OCI-M2 (cell line): Measurements from ENCODE around the gene HOXA6.

Experiments
- DNase-seq: peaks from one replicate; lab custom pipeline; 2025; ENCODE audit not compliant: unreplicated experiment; lab: John Stamatoyannopoulos, UW

The HOXA6 gene

GRCh38 chr7:27152816-27153442 is 5.4 kb upstream of the HOXA6 start:
- no peak for DNase-seq

DNA sequence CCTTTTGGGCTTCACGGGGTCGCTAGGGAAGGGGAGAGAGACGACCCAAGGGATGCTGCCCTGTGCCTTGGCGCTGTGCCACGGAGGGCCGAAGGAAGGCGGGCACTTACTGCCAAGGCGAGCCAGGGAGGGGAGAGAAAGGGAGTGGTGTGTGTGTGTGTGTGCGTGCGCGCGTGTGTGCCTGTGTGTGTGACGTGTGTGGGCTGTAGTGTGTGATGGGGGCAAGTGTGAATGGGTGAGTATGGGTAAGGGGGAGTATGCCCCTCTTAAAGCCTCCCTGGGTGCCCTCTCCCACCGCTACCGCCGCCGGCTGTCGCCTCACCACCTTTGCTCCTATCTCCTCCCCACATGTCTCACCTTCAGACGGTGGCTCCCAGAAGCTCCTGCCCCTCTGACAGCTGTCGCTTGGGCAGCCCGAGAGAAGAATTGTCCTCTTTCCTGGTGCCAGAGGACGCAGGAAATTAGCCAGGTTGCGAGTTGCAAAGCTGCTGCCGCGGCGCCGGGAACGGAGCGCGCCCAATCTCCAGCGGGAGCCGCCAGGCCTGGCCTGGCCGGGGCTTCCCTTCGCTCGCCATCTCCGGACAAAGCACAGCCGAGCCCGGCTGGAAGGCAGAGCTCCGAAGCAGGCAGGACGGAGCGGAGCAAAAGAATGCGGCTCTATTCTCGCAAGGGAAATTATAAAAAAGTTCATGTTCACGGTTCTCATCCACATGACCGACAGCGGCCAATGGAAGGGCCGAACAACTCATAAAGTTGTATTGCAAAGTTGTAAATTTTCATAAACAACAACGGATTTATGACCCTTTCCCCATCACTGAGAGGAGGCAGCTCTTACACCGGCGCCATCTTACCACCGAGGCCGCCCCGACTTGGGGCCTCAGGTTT is 4.6 kb upstream of the HOXA6 start, which contains the start of gene HOXA3:
TSS of gene HOXA3 (minus strand) at position 653 of the 885 bp plus-strand sequence. CDS start 41,943 bp downstream, outside the sequence.
- no peak for DNase-seq

- DNase-seq = no peak
These were observed 3.9 kb upstream of the HOXA6 start for GRCh38 chr7:27151341-27151930.

GRCh38 chr7:27150568-27151340 is 3.2 kb upstream of the HOXA6 start:
- DNase-seq = no peak

- DNase-seq = no peak
These were observed 2.4 kb upstream of the HOXA6 start for GRCh38 chr7:27149842-27150567.

DNA sequence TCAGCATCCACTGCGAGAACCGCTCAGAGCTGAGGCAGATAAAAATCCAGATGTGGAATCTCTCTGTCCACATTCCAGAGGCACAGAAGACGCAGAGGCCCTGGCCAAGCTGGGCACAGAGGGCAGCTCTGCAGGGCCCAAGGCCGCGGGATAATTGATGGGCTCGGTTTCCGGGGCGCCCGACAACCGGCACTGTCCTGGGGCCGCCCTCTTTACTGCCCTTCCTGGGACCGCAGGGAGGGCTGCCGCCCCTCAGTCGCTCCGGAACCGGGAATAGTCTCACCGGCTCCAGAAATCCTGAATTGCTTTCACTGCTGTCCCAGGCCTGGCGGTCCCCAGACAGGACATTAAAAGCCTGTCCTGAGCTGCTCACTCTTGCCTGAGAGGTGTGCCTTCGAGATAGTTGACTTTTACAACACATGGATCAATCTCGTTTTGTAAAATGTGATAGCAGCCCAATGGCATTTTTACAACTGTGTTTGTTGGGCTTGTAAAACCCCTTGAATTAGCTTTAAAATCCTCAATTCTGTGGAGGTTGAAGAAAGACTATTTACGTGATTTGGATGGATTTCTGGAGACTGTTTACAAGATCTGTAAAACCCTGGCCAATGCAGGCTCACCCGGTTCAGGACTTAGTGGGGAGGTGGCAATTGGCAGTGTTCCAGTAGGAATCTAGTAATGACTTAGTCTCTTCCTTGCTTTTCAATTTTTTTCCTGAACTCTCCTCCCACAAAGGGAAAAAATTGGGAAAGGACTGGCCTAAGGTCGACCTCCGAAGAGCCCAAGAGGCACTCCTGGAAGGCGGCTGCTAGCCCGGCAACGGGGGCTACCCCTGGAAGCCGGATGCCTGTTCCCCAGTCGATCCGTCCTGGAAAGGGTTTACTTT is 1.4 kb upstream of the HOXA6 start:
- no peak for DNase-seq

GRCh38 chr7:27148031-27148755 is 619 bp upstream of the HOXA6 start:
- no peak for DNase-seq

DNA sequence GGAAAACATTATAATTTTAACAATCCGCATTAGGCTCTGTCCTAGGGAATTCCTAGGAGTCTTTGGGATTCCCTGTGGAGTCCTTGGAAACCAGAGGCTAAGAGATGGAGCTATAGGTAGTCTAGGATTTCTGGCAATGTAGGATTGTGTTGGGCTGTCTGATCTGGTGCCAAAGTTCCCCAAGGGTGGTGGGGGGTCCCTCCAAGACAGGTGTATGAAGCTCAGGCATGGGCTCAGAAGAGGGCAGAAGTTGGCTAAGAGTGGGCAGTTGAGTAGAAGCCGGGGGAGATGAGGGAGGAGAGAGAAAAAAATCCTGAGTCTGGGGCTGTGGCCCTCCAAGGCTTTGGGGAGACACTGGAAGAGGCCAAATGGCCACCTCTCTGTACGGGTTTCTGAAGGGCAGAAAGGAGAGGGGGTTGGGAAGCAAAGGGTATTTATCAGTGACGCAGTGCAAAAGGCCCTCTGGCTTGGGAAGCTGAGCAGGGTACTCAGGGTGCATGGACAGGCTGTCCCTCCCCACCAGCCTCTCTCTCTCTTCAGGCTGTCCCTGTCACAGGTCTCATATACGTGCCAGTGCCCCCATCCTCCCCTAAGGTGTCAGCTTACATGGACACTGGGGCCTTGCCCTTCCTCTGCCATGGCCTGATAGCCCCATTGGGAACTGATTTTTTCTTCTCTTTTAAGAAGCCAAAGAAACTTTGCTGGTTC is 929 bp downstream of the HOXA6 start:
- DNase-seq = no peak

- DNase-seq = no peak
These were observed 1.6 kb downstream of the HOXA6 start for GRCh38 chr7:27145914-27146412.

DNA sequence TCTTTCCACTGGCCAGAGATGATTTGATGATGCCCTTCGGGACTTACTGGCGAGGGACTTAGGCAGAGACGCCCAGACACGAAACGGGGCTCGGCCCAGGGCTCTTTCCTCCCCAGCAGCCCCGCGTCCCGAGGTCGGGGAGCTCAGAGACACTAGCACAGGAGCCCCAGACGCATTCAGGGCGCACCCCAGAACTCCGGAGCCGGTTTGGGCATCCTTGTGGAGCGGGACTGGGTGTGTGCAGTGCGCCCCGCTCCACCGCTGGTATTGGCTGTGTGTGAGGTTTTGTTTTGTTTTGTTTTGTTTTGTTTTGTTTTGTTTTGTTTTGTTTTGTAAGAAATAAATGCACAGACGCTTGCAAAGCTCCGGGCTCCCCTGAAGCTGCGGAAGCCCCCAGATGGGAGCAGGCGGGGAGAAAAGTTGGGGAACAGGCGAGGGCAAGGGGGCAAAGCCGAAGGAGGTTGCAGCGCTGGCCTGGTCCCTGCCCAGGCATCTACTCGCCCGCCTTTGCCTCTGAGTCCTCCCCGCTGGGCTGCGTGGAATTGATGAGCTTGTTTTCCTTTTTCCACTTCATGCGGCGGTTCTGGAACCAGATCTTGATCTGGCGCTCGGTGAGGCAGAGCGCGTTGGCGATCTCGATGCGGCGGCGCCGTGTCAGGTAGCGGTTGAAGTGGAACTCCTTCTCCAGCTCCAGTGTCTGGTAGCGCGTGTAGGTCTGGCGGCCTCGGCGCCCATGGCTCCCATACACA is 2.2 kb downstream of the HOXA6 start:
- DNase-seq = no peak

GRCh38 chr7:27144781-27145164 is 2.8 kb downstream of the HOXA6 start:
- DNase-seq = no peak

DNA sequence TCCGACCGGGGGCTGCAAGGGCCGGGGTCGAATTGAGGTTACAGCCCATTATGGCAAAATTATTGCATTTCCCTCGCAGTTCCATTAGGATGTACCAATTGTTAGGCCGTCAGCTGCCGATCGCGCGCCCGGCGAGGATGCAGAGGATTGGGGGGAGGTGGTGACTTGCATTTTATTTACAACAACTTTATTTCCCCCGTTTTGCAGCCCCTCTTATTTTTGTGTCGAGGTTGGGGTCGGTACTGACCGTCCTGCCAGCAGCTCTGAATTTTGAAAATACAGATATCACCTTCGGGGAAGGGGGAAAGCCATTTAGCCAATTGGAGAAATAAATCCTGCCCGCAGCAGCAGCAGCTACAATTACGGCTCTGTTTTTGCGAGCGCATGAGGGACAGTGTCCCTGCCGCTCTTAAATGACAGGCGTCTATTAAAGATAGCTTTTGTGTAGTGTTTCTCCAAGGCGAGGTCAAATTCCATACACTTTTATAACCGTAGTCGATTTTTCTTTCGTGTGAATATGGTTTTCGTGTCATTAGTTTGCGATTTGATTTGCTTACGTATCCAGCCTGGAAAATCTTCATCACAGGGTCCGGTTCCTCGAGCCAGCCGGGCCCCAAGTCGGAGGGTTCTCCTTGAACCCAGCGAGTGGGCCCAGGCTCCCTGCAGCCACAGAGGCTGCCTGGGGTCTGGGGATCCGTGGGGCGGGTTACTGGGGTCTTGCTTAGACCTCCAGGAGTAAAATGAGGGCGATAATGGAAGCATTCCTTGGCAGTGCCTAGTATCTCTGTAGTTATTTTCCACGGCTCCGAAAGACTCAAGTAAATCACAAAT is 3.4 kb downstream of the HOXA6 start:
- no peak for DNase-seq

DNA sequence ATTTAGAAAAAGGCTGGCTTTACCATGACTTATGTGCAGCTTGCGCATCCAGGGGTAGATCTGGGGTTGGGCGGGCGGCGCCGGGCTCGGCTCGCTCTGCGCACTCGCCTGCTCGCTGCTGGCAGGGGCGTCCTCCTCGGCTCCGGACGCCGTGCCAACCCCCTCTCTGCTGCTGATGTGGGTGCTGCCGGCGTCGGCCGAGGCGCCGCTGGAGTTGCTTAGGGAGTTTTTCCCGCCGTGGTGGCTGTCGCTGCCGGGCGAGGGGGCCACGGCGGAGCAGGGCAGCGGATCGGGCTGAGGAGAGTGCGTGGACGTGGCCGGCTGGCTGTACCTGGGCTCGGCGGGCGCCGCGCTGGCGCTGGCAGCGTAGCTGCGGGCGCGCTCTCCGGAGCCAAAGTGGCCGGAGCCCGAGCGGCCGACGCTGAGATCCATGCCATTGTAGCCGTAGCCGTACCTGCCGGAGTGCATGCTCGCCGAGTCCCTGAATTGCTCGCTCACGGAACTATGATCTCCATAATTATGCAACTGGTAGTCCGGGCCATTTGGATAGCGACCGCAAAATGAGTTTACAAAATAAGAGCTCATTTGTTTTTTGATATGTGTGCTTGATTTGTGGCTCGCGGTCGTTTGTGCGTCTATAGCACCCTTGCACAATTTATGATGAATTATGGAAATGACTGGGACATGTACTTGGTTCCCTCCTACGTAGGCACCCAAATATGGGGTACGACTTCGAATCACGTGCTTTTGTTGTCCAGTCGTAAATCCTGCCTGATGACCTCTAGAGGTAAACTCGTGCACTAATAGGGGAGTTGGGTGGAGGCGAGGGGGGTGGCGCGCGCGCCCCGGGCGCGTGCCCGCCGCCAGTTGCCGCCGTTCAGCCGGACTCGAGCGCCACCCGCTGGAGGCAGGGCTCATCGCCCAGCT is 4.3 kb downstream of the HOXA6 start, which contains the start of gene HOXA5:
TSS of gene HOXA5 (minus strand) at position 659 of the 927 bp plus-strand sequence. CDS start at position 585, 74 bp downstream.
- DNase-seq = no peak

DNA sequence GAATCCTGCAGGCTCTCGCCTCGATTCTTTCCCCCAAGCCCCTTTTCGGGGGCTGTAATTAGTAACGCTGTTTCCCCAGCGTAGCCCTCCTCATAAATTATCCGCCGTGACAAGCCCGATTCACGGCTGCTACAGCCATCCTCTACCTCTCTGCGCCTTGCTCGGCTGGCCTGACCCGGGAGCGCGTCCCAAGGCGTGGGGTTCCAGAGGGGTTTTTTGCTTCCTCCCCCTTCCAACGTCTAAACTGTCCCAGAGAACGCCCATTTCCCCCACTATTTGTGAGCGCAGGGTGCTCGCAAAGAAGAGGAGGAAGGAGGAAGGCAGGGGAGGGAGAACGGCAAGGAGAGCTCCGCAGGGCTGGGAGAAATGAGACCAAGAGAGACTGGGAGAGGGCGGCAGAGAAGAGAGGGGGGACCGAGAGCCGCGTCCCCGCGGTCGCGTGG is 5.0 kb downstream of the HOXA6 start:
- DNase-seq = no peak

DNA sequence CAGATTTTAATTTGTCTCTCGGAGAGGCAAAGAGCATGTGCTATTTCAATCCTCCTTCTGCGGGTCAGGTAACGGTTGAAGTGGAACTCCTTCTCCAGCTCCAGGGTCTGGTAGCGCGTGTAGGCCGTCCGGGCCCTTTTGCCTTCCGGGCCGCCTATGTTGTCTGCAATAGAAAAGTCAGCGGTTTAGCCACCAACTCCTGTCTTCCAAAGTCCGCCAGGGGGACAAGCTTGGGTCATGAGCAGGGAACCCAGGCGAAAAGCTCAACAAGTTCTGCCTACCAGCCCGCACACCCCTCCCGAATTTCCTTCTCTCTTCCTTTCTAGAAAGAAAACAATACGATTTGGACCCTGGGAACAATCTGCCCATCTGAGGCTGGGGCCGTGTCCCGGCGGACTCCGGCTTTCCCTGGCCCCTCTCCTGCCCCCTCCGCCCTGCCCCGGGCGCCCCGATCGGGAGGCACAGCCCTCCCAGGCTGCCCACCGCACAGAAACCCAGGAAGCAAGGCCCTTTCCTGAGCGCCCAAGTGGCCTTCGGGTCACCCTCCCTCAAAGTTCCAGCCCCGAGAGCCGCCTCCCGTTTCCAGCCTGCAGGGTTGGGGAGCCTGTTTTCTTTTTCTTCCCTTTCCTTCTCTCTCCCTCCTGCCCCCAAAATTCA is 5.5 kb downstream of the HOXA6 start:
- no peak for DNase-seq
